SK-N-MC (cell line): Measurements from ENCODE around the gene MLLT3.

Source experiments
- EZH2 ChIP-seq: fragments of 200-600 bp; sonication (generic); IDR thresholded peaks from one replicate; pipeline ENCODE4 v1.6.1; 2017; ENCODE audit warnings: antibody characterized with exemption
- POLR2AphosphoS5 ChIP-seq: IDR thresholded peaks from 2 replicates; pipeline ENCODE4 v1.6.1; 2012; ENCODE audit warnings: mild to moderate bottlenecking, low read depth, low read length, borderline replicate concordance

GRCh38 chr9:20331095-20331685 lies 291.1 kb downstream of the MLLT3 start:
- no peak for TF ChIP-seq POLR2AphosphoS5
- TF ChIP-seq EZH2: no peak
